Measurements from ENCODE around the gene MRGPRD.

MRGPRD gene

GRCh38 chr11:69007975-69008381 is 27.2 kb upstream of the MRGPRD start:
- TF ChIP-seq TAF1 (IDR thresholded peaks at IDR 0.05; ENCODE audit: borderline replicate concordance, insufficient read depth, low read length): no peak
- no peak for TF ChIP-seq FOXP2 (optimal IDR thresholded peaks at IDR 0.05; ENCODE audit: borderline replicate concordance, extremely low read depth, extremely low read length, insufficient read depth)
- no peak for TF ChIP-seq POLR2AphosphoS5 (IDR thresholded peaks at IDR 0.05; ENCODE audit: low read depth, low read length)
- TF ChIP-seq REST (IDR thresholded peaks at IDR 0.05; ENCODE audit: insufficient read depth in 1 of 2, low read depth in 2 of 2, low read length in 2 of 2): no peak
- TF ChIP-seq SIN3A (IDR thresholded peaks at IDR 0.05; ENCODE audit: borderline replicate concordance, insufficient read depth, low read length): no peak

- TF ChIP-seq TAF1 (IDR thresholded peaks at IDR 0.05; ENCODE audit: borderline replicate concordance, insufficient read depth, low read length) (no peak), SIN3A (IDR thresholded peaks at IDR 0.05; ENCODE audit: borderline replicate concordance, insufficient read depth, low read length) (no peak), FOXP2 (optimal IDR thresholded peaks at IDR 0.05; ENCODE audit: borderline replicate concordance, extremely low read depth, extremely low read length, insufficient read depth) (no peak), POLR2AphosphoS5 (IDR thresholded peaks at IDR 0.05; ENCODE audit: low read depth, low read length) (no peak), REST (IDR thresholded peaks at IDR 0.05; ENCODE audit: insufficient read depth in 1 of 2, low read depth in 2 of 2, low read length in 2 of 2) (no peak)
Measured at GRCh38 chr11:69006816-69007215, 26.0 kb upstream of the MRGPRD start.

GRCh38 chr11:69005631-69006368 is 25.0 kb upstream of the MRGPRD start:
- no peak for TF ChIP-seq SIN3A (IDR thresholded peaks at IDR 0.05; ENCODE audit: borderline replicate concordance, insufficient read depth, low read length)
- no peak for TF ChIP-seq POLR2AphosphoS5 (IDR thresholded peaks at IDR 0.05; ENCODE audit: low read depth, low read length)
- no peak for TF ChIP-seq FOXP2 (optimal IDR thresholded peaks at IDR 0.05; ENCODE audit: borderline replicate concordance, extremely low read depth, extremely low read length, insufficient read depth)
- TF ChIP-seq TAF1 (IDR thresholded peaks at IDR 0.05; ENCODE audit: borderline replicate concordance, insufficient read depth, low read length): no peak
- no peak for TF ChIP-seq REST (IDR thresholded peaks at IDR 0.05; ENCODE audit: insufficient read depth in 1 of 2, low read depth in 2 of 2, low read length in 2 of 2)

GRCh38 chr11:69005183-69005630 is 24.4 kb upstream of the MRGPRD start:
- TF ChIP-seq SIN3A (IDR thresholded peaks at IDR 0.05; ENCODE audit: borderline replicate concordance, insufficient read depth, low read length) (no peak), REST (IDR thresholded peaks at IDR 0.05; ENCODE audit: insufficient read depth in 1 of 2, low read depth in 2 of 2, low read length in 2 of 2) (no peak), POLR2AphosphoS5 (IDR thresholded peaks at IDR 0.05; ENCODE audit: low read depth, low read length) (no peak), TAF1 (IDR thresholded peaks at IDR 0.05; ENCODE audit: borderline replicate concordance, insufficient read depth, low read length) (no peak), FOXP2 (optimal IDR thresholded peaks at IDR 0.05; ENCODE audit: borderline replicate concordance, extremely low read depth, extremely low read length, insufficient read depth) (no peak)

Measured in PFSK-1 (cell line).